Activated effector memory CD4-positive, alpha-beta T cell treated with Interleukin-2 at 50 U/mL for 16 hours (primary cell): ENCODE results near the gene SUSD4.

ENCODE experiments used
- DNase-seq: peaks from one replicate; pipeline ENCODE4 v3.0.0-alpha.2; 2020

The SUSD4 gene

DNA sequence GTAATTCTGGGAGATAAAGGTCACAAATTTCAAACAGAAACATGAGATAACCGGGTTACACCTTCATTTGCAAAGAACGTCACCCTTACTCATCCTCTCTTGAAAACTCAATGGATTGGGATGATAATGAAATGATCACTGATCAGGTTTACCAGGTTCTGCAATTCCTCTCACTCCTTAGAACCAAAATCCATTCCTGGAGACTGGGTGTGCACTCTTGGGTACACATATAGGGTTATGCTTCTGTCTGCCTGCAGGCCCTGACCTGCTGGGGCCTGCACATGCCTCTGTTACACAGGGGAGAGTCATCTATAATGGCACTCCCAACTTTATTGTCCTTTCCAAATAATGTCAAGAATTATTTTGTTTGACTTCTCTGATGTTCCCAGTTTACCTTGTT is 8.3 kb downstream of the SUSD4 start:
- DNase-seq, result no peak

DNA sequence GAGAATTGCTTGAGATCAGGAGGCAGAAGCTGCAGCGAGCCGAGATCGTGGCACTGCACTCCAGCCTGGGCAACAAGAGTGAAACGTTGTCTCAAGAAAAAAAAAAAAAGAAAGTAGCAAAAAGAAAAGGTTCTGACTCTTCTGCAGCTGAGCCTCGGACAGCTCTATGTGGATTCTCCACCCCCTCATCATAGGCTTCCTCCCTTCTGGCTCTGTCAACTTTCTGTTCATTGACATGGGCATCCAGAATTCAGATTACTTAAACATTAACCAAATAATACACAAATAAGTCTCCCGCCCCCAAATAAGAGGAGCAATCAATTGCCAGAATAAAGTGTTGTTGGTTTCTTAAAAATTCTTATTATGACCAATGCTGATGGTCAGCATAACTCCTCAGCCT is 10.0 kb downstream of the SUSD4 start:
- DNase-seq, result no peak

GRCh38 chr1:223352944-223353343 is 11.0 kb downstream of the SUSD4 start:
- DNase-seq, result no peak

DNA sequence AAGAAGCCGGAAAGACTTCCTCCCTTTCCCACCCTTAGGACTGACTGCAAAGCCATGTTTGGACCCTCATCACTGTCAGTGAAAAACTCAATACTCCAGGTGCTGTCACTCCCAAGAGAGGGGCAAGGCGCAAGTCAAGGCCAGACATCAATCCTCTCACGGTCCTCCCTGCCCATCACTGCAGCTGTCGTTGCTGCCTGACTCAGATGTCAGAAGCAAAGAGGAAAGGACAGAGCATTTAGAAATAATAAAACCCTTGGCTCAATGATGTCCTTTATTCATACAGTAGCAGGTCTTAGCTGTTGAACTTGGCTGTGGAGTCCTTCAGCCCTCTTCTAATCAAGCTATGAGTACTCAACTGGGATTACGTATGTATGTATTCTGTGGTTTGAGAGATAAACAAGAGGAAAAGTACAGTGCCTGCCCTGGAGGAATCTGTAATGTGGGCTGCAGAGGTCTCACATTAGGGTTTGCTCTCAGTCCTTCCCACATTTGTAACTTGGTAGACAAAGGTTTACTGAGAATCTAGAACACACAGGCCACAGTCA is 13.5 kb downstream of the SUSD4 start:
- DNase-seq, result no peak

- DNase-seq, result no peak
Measured at GRCh38 chr1:223349241-223349640, 14.7 kb downstream of the SUSD4 start.

DNA sequence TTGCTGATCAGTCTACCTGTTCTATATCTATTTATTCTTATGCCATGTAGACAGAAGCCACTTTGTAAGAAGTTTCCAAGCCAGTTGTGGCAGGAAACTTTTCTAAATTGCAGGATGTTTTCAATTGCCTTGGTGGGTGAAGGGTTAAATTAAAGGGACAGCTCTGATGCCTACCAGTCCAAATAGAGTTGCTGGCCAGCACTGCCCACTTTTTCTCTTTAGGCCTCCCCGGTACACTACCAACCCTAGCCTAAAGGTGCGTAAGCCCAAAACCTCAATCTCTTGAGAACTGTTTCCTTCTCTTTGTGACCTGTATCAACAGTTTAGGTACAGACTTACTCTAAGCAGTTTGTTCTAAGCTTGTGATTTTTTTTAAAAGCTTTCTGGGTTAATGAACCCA is 15.5 kb downstream of the SUSD4 start:
- DNase-seq, result no peak

DNA sequence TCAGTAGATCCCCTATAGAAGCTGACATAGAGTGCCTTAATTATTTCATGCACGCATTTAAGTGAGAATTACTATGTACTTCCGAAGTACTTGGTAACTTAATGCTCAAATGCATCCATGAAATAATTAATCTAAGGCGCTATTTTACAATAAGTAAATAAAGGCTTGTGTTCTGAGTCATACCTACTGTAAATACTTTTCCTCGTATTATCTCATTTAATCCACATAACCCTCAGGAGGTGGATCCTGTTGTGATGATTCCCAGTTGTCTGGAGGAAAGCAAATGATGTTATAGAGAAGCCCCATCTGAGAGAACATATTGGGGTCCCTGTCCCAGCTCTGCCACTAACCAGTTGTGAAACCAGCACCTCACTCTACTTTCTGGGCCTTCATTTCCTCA is 16.4 kb downstream of the SUSD4 start:
- DNase-seq, result no peak

DNA sequence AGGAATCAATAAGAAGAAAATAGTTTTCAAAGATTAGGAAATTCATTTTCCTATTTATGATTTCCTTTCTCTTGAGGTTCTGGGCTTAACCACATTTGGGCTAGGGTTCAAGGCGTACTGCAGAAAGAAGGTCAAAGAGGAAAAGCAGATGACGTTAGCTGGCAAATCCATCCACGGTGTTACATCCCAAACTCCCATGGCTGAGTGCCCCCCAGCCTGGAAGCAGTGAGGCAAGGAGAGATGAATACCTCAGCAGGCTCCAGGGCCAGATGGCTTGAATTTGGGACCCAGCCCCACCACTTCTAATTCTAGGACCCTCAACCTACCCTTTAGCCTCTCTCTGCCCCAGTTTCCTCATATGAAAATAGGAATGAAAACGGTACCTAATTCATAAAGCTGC is 17.7 kb downstream of the SUSD4 start:
- DNase-seq, result no peak

- no peak for DNase-seq
Measured at GRCh38 chr1:223345720-223346119, 18.3 kb downstream of the SUSD4 start.

- DNase-seq, result no peak
Measured at GRCh38 chr1:223344491-223344890, 19.5 kb downstream of the SUSD4 start.

- DNase-seq, result no peak
Measured at GRCh38 chr1:223343692-223344091, 20.3 kb downstream of the SUSD4 start.

DNA sequence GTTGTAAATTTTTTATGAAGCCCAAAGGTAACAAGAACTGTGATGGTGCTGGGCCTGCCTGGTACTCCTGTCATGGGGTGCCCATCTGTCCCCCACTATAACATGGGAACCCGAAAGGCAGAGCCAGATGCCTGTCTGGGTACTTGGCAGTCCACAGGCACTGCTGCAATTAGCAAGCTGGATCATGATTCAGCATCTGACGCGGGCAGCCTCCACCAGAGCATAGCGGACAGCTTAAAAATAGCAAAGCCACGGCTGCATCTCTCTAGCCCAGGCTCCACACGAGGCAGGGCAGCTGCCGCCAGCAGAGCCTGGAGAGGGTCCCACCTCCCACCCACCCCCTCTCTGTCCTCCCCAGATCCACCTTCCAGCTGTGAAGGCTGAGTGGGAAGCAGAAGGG is 22.9 kb downstream of the SUSD4 start:
- no peak for DNase-seq

GRCh38 chr1:223340637-223341036 is 23.3 kb downstream of the SUSD4 start:
- DNase-seq, result no peak

GRCh38 chr1:223339861-223340260 is 24.1 kb downstream of the SUSD4 start:
- DNase-seq, result no peak

- DNase-seq, result no peak
Measured at GRCh38 chr1:223338811-223339746, 24.9 kb downstream of the SUSD4 start.

DNA sequence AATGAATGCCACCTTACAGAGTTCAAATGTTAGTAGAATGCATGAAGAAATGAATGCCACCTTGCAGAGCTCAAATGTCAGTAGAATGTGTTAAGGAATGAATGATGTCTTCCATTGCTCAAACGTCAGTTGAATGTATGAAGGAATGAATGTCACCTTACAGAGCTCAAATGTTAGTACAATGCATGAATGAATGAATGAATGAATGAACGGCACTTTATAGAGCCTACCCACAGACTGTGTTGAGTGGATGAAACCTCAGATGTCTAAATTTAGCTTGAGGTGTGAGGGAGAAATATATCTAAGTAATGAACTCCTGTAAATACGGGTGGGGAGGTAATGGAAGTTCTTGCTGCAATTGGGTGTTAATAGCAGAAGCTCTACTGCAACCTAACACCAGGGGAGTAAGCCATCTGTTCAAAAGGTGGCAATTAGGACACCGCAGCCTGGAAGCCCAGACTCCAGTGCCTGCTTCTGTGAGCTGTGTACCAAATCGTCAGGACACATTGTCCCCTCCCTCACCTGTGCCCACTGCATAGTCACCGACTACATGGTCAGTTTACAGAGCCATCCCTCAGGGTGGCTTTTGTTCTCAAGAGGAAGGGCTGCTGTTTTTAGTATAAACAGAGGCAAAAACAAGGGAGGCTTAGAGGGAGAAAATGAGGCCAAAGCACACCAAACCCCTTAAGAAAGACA is 26.7 kb downstream of the SUSD4 start:
- DNase-seq, result no peak

GRCh38 chr1:223334156-223334555 is 29.8 kb downstream of the SUSD4 start:
- no peak for DNase-seq

DNA sequence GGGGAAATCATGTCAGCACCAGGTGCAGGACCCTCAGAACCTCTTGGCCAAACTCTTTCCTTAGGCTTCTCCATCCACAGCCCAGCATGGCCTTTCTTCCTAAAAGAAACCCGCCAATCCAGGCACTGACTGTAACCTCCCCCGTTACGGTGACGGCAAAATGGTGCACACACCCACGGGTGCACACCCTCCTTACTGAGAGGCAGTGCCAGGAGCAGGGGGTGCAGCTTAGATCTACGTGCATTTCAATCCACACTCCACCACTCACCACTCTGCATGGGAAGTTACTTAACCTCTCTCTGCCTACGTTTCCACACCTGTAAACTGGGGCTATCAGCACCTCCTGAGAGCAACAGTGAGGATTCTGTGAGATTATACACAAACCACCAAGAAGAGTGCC is 31.0 kb downstream of the SUSD4 start:
- no peak for DNase-seq

- DNase-seq, result no peak
Measured at GRCh38 chr1:223331929-223332328, 32.0 kb downstream of the SUSD4 start.

DNA sequence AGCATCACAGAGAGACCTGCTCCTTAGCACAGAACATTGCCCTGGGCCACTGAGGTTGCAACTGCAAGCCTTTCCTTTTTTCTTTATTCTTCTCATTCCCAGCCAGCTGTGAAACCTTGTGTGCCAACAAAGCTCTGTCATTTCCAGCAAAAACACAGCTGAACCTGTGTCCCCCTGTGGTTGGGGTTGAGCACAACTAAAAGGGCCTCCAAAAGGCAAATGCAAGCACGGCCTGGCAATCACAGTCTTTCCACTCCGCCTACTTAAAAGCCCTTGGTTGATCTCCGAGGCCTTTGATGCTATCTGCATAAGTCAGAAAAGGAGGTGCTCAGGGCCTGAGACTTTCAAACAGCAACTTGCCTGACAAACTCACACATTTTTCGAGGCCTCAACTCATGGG is 32.7 kb downstream of the SUSD4 start:
- no peak for DNase-seq

- no peak for DNase-seq
Measured at GRCh38 chr1:223330466-223330865, 33.5 kb downstream of the SUSD4 start.

DNA sequence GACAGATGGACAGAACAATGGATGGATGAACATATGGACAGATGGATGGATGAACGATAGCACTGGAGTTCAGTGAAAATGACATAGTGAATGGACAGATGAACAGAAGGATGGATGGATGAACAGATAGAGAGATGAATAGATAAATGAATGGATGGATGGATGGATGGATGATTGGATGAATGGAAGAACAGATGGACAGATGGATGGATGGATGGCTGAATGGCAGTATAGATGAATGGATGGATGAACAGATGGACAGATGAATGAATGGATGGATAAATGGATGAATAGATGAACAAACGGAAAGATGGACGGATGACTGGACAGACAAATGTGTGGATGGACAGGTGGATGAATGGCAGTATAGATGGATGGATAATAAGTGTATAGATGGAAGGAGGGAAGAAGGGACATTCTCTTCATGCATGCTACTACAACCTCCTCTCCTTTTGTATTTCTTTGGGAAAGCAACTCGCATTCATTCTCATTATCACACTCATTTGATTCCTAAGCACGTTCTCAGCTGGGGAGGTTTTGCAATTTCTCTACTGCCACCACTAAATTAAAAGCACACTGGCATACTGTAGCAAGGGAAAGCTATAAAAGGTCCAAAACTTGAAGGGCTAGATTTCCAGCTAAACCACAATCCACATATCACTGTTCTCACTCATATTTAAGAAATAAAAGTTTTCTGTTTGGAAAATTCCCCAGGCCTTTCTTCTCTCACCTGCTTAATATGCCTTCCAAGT is 34.1 kb downstream of the SUSD4 start:
- DNase-seq, result no peak

DNA sequence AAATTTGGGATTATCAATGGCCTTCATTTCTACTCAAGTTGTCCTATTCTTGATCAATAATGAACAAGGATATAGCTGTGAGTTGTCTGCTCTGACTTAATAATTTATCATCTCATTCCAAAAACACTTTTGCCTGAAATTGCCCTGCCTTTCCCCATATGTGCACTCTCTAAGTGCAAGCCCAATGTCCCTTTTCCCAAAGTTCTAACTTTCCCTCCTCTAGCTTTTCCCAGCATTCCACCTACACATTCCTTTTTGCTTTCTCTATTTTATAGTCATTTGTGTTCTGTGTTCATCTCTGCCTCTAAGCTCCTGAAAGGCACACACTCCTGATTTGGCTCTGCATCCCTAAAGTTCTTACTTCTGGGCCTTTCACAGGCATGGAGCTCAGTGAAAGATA is 34.7 kb downstream of the SUSD4 start:
- no peak for DNase-seq
